Measurements from ENCODE around the gene CBLB. TPM values are rescaled to one million over a fixed set of nuclear protein-coding genes. Genes with fewer than 3 reads are reported as not detected.

The CBLB gene
- total RNA-seq, 1 donor from 2014 or later, result 46.7 TPM

GRCh38 chr3:105752791-105753415 lies 115.9 kb downstream of the CBLB start:
- Histone ChIP-seq H3K4me3 (no peak overlapping the region), H3K27ac (replicated peaks) (no peak overlapping the region), H3K36me3 (peaks cover 16% of the 10 kb centered on the region), H3K9me3 (replicated peaks) (no peaks in the 10 kb centered on the region), H3K4me1 (peaks cover 74% of the 10 kb centered on the region), H3K27me3 (ENCODE audit: low read depth) (no peaks in the 10 kb centered on the region)
- intact Hi-C loops (cut with micrococcal nuclease), result no loop called here
- TF ChIP-seq CTCF (IDR thresholded peaks at IDR 0.05; ENCODE audit: borderline replicate concordance), result no peak
- no peak for DNase-seq

- Histone ChIP-seq H3K4me3 (no peak overlapping the region), H3K36me3 (peaks cover 36% of the 10 kb centered on the region), H3K9me3 (replicated peaks) (no peaks in the 10 kb centered on the region), H3K27ac (replicated peaks) (peak overlapping the region; percentile 66), H3K4me1 (peaks cover 56% of the 10 kb centered on the region), H3K27me3 (ENCODE audit: low read depth) (no peaks in the 10 kb centered on the region)
- no peak for DNase-seq
- intact Hi-C loops (cut with micrococcal nuclease), result no loop called here
- TF ChIP-seq CTCF (IDR thresholded peaks at IDR 0.05; ENCODE audit: borderline replicate concordance), result no peak
Measured at GRCh38 chr3:105747696-105748095, 121.1 kb downstream of the CBLB start.

- no peak for TF ChIP-seq CTCF (IDR thresholded peaks at IDR 0.05; ENCODE audit: borderline replicate concordance)
- H3K4me3 ChIP-seq, result no peak overlapping the region
- DNase-seq, result no peak
- H3K9me3 ChIP-seq (replicated peaks), result no peaks in the 10 kb centered on the region
- H3K4me1 ChIP-seq, result peaks cover 50% of the 10 kb centered on the region
- intact Hi-C loops (cut with micrococcal nuclease), result no loop called here
- peak overlapping the region; percentile 66 for H3K27ac ChIP-seq (replicated peaks)
- no peaks in the 10 kb centered on the region for H3K27me3 ChIP-seq (ENCODE audit: low read depth)
- H3K36me3 ChIP-seq, result peaks cover 36% of the 10 kb centered on the region
Measured at GRCh38 chr3:105747060-105747541, 121.7 kb downstream of the CBLB start.

- TF ChIP-seq CTCF (IDR thresholded peaks at IDR 0.05; ENCODE audit: borderline replicate concordance), result no peak
- Histone ChIP-seq H3K36me3 (peaks cover 36% of the 10 kb centered on the region), H3K27ac (replicated peaks) (peak overlapping the region; percentile 66), H3K27me3 (ENCODE audit: low read depth) (no peaks in the 10 kb centered on the region), H3K4me1 (peaks cover 49% of the 10 kb centered on the region), H3K9me3 (replicated peaks) (no peaks in the 10 kb centered on the region), H3K4me3 (no peak overlapping the region)
- intact Hi-C loops (cut with micrococcal nuclease), result no loop called here
- DNase-seq, result no peak
Measured at GRCh38 chr3:105746231-105746996, 122.4 kb downstream of the CBLB start.

- H3K27me3 ChIP-seq (ENCODE audit: low read depth), result no peaks in the 10 kb centered on the region
- H3K4me1 ChIP-seq, result peaks cover 45% of the 10 kb centered on the region
- no peak overlapping the region for H3K27ac ChIP-seq (replicated peaks)
- DNase-seq, result no peak
- intact Hi-C loops (cut with micrococcal nuclease), result no loop called here
- H3K9me3 ChIP-seq (replicated peaks), result no peaks in the 10 kb centered on the region
- no peak for TF ChIP-seq CTCF (IDR thresholded peaks at IDR 0.05; ENCODE audit: borderline replicate concordance)
- peaks cover 34% of the 10 kb centered on the region for H3K36me3 ChIP-seq
- no peak overlapping the region for H3K4me3 ChIP-seq
Measured at GRCh38 chr3:105745046-105745445, 123.8 kb downstream of the CBLB start.
